Measurements from ENCODE around the gene ALMS1.
"Not testable (repeated sequence)": the region's sequence is repeated elsewhere in the genome, so short reads cannot be mapped to it uniquely, and the experiment has no call there.

The ALMS1 gene

DNA sequence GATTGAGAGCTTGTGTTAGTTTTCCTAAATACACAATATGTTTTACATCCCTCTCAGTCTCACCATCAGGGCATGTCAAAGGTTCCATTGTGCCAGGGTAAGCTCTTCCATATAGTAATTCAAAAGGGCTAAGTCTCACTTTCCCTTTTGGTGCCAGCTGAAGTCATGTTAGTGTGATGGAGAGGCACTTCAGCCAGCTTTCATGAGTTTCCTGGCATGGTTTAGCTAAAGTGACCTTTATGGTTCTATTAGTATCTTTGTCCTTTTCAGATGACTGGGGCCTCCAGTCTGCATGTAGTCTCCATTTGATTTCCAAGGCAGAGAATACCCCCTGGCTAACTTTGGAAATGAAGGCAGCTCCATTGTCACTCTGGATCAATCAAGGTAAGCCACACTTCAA lies 229.4 kb downstream of the ALMS1 start:
- no peak for DNase-seq (ENCODE audit: low spot score)

DNA sequence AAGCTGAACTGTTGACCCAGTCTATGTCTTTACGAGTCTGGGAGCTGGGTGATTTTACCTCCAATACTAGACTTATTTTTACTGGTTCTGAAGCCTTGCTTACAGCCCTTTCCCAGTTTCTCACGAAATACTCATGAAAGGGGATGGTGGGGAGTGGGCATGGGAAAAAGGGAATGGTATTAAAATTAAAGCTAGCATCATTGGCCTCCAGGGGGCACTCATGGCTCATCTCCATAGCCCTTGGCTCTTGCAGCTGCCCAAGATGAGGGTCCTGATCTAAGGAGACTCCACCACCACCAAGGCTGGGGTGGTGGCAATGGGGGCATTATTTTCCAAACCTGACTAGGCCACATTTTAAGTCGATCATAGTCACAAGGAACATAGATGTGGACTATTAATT lies 234.3 kb downstream of the ALMS1 start:
- DNase-seq (ENCODE audit: low spot score), result not testable (repeated sequence)

DNA sequence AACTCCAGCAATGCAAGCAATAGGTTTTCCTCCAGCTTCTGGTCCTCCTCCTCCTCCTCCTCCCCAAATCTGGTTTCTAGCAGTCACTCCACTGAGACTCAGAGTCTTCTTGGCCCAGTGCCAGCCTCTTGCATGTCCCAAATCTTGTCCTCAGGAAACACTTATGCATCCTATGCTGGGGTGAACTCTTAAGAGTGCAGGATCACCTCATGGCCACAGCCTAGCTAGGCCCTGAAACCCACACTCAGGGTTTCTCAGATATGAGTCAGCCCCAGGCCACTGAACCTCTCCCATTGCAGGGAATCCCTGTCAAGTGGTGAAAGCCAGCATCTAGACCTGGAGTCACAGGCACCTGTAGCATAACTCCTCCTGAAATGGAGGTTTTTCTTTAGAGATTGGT lies 238.4 kb downstream of the ALMS1 start:
- DNase-seq (ENCODE audit: low spot score), result not testable (repeated sequence)

DNA sequence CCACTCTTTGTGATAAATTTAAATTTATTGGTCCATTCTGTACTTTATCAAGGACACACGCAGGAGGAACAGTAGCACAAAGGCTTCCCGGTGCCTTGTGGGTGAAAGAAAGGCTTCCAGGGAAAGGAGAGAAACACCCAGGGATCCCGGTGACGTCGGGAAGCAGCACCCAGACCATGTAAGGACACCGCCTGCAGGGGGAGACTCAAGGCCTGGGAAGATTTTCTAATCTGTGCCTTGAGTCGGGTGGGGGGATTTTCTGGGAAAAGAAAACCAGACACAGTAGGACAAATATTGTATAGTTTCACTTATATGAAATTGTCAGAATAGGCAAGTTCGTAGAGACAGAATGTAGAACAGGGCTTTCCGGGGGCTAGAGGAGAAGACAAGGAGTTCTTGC lies 239.0 kb downstream of the ALMS1 start:
- DNase-seq (ENCODE audit: low spot score), result not testable (repeated sequence)

DNA sequence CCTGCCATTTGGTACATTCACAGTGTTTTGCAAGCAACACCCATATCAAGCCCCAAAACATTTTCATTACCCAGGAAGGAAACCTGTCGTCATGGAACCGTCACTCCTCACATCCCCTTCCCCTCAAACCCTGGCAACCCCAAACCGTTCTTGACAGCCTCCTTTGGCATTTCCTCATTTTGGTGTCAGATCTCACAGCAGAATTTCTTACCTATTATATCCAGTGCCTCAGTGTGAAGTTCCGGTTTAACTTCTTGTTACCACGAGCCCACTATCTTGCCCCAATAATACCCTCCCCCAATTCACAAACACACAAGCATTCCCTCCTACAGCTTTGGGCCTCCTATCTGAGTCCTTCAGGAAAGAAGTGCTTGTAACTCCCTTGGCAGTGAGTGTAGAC lies 240.6 kb downstream of the ALMS1 start:
- DNase-seq (ENCODE audit: low spot score), result not testable (repeated sequence)

DNA sequence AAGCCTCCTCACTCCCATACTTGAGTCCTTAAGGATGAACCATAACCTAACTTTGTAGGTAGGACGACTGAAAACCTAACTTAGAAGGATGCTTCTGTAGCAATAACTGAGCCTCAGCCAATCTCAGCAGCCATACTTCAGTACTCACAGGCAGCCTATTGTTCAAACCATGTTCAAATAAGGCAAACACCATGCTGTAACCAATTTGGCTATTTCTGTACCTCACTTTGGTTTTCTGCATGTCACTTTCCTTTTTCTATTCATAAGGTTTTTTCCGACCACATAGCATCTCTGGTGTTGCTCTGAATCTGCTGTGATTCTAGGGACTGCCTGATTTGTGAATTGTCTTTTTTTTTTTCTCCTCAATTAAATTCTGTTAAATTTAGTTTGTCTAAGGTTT lies 242.9 kb downstream of the ALMS1 start:
- not testable (repeated sequence) for DNase-seq (ENCODE audit: low spot score)

DNA sequence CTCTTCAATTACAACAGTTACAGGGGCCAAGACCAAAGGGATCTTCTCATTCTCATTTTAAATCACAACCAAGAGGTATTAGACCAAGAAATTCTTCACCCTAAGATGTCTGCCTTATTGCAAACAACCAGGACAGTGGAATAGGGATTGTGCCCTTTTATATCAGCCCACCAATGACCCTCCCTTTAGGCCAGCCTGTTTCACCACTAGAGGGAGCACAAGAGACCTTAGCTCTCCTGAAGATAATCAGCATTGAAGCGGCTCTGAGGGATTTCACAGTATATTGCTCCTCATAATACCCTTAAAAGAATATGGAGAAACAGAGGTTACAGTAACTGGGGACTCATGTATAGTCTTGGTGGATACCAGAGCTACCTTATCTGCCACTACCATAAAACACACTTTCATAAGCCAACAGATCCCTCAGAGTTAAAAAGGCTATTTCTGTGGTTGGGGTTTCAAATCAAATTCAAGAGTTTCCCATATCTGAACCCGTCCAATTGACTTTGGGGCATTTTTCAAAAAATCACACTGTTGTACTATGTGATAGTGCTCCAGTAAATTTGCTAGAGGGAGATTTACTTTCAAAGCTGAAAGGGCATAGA lies 245.1 kb downstream of the ALMS1 start:
- DNase-seq (ENCODE audit: low spot score), result not testable (repeated sequence)

DNA sequence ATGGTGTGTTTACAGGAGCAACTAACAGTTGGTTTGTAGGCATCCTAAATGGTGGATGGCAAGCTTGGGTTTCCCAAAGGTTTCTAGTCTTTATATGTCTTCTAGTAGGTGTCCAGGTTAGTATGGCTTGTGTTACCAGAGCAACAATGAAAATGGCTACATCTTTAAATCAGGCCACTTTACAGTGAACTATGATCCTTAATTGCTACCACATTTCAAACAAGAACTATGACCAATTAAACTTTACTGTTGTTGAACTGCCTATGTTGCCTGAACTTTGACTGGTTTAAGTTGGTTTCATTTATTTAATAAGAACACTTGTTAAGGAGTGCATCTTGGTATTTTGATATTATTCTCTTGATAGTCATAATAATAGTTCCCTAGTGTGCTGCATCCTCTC lies 251.3 kb downstream of the ALMS1 start:
- DNase-seq (ENCODE audit: low spot score), result not testable (repeated sequence)

DNA sequence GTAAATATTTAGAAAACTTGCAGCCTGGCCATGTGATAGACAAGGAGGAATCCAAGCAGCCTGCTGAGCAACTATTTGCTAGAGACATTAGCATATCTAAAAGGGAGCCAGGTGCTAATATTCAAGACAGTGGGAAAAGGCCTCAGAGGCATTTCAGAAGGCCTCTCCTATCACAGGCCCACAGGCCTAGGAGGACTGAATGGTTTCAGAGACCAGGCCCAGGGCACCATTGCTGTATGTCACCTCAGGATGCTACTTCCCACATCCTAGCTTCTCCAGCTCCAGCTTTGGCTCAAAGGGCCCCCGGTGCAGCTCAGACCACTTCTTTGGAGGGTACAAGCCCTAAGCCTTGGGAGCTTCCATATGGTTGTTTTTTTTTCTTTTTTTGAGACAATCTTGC lies 252.8 kb downstream of the ALMS1 start:
- no peak for DNase-seq (ENCODE audit: low spot score)

DNA sequence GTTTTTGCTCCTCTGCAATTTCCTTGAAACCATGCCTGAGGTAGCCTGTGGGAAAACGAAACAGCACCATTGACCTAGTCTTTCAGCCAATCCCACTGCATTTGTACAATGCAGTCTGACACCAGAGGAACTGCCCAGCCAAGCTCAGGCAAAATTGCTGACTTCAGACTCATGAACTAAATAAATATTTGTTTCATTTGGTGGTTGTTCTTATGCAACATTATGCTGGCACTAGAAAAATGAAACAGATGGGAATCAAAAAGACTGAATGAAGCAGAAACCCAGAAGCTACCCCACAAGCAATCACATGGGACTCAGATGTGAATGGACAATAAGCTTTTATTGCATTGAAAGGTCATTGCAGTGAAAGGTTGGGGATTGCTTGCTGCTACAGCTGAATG lies 254.9 kb downstream of the ALMS1 start:
- DNase-seq (ENCODE audit: low spot score), result no peak

DNA sequence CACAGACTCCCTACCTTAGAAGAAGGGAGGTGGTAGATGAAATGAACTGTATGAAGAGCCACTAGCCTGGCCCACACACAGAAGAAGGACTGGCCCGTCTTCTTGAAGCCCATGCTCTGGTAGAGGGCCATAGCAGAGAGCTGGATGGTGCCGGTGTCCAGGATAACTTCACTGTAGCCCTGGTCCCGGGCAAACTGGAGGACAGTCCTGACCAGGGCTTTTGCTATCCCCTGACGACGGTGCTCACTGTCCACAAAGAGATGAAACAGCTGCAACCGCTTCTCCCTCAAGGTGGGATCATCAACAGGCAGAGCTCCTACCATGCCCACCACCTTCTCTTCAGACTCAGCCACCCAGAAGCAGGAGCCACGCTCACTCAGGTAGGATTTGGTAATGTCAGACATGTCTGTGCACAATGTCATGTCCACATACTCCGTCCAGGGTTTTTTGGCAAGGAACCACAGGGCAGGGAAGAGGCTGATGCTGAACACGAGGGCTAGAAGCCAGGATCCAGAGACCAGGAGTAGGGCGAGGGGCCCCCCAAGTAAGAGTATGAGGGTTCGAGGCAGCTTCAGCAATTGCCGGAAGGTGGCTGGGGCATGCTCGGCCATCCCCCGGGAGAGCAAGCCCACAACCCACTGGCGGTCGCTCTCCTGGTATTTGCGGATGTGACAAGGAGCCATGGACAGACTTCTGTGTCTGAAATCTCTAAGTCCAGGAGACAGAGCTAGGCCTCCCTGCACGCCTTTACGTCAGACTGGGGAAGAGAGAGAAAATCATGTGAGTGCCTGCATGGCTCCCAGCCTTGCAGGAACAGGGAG lies 255.5 kb downstream of the ALMS1 start:
- no peak for DNase-seq (ENCODE audit: low spot score)

DNA sequence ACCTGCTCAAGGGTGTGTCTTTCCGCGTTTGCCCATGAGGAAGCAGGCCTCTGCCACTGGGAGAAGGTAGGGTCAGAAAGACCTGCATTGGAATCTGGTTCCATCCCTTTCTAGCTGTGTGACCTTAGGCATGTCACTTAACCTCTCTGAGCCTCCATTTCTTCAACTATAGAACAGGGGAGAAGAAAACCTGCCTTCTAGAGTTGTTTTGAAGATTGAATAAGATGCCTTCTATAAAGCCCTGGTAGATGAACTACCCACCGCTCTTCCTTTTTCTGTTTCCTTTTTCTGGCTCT lies 256.1 kb downstream of the ALMS1 start:
- DNase-seq (ENCODE audit: low spot score), result no peak

DNA sequence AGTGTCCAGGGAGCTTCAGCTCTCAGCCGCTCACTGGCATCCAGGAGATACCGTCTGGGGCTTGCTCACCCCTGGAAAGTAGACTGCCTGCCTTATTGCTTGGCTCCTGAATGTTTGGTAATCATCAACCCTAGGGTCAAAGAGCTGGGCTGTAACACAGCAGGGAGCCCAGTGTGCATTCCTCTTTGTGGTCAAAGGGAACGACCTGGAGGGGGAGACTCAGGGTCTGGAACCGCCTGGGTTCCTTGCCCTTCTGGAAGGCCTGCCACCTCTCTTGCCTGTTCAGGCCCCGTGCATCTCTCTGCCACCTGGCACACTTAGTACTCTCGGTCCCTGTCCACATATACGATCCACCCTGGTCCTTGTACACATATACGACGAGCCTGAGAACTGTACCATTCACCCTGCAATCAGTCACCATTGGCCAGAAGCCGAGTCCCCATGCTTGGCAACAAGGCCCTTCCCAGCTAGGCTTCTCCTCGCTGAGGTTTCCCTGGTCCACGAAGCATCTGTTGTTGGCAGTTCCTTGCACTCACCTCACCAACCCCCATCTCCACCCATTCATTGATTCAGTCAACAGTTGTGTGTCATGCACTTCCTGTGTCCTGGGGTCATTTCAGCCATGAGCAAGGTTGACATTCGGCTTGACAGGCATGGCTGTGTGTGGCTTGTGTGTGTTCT lies 256.8 kb downstream of the ALMS1 start, which contains the start of gene NAT8:
NAT8 (minus strand) TSS at position 85 of the 681 bp plus-strand sequence. CDS start 794 bp downstream, outside the sequence.
- DNase-seq (ENCODE audit: low spot score), result no peak

DNA sequence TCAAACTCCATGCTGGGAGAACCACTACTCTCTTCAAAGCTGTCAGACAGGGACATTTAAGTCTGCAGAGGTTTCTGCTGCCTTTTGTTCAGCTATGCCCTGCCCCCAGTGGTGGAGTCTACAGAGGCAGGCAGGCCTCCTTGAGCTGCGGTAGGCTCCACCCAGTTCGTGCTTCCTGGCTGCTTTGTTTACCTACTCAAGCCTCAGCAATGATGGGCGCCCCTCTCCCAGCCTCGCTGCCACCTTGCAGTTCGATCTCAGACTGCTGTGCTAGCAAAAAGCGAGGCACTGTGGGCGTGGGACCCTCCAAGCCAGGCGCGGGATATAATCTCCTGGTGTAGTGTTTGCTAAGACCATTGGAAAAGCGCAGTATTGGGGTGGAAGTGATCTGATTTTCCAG lies 262.1 kb downstream of the ALMS1 start:
- DNase-seq (ENCODE audit: low spot score), result not testable (repeated sequence)

DNA sequence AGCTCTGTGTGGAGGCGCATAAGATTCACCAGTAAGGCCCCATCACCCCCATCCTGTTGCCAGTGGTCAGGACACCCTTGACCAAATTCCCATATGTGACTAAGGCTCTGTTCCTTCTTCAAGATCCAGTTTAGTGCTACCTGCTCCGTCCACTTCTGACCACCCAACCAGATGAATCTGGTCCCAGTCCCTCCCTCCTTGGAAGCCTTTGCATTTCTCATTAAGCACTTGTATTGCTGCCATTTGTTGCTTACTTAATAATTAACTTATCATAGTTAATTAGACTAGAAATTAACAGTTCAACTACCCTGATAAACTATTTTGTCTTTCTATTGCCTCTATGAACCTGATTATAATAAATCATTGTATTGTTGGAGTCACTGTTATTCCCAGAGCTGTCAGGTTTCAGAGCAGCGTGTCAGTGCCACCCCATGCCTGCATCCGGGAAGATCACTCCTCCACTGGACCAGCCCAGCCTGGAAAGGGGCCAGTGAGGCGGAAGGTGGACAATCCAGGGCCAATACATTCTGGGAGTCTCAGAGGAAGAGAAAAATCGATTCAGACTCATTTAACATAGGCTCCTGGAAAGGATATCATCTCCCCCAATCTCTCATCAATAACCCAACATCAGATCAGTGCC lies 266.1 kb downstream of the ALMS1 start:
- DNase-seq (ENCODE audit: low spot score), result no peak

DNA sequence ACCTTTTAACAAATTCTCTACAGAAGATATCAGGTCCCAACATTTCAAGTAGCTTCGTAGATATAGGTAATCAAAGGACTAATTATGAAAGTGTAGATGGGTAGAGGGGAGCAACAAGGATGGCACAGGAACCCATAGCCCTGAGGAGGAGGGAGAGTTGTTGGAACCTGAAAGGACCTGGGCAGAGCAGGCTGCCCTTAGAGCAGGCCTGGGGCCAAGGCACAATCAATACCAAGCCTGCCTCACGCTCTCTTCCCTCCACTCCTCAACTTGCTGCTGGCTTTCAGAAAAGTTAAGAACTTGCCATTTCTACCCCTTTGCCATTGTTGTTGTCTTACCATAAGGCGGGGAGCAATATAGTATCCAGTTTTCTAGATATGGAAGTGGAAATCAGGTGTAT lies 266.7 kb downstream of the ALMS1 start:
- no peak for DNase-seq (ENCODE audit: low spot score)

DNA sequence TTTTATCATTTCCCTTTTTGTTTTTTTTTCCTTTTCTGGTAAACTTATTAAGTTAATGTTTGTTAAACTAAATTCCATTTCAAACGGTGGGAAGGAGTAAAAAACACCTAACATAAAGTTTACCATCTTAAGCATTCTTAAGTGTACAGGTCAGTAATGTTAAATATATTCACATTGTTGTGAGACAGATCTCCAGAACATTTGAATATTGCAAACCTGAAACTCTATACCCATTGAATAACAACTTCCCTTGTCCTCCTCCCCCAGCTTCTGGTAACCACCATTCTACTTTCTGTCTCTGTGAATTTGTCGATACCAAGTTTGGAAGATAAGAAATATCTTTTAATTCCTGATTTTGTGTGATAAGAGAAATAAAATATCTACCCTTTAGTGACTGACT lies 268.5 kb downstream of the ALMS1 start:
- no peak for DNase-seq (ENCODE audit: low spot score)
